WERI-Rb-1 (cell line): ENCODE measurements around the gene ZBTB20.

Experiments used
- DNase-seq: peaks from one replicate; pipeline ENCODE4 v3.0.0-alpha.2; 2020
- H3K27ac ChIP-seq: fragments of 250-450 bp; sonication (Bioruptor Pico); 2 replicates; pipeline ENCODE4 v1.5.1; 2020; ENCODE audit warnings: mild to moderate bottlenecking, moderate library complexity
- H3K27me3 ChIP-seq: fragments of 250-450 bp; sonication (Bioruptor Pico); 2 replicates; pipeline ENCODE4 v1.5.1; 2021; ENCODE audit warnings: mild to moderate bottlenecking, low read depth, moderate library complexity; ENCODE audit not compliant: insufficient read depth, severe bottlenecking
- H3K36me3 ChIP-seq: fragments of 250-450 bp; sonication (Bioruptor Pico); 2 replicates; pipeline ENCODE4 v1.5.1; 2020; ENCODE audit warnings: mild to moderate bottlenecking, moderate library complexity
- H3K4me3 ChIP-seq: 2 replicates; pipeline ENCODE4 v1.5.1; 2011; ENCODE audit warnings: low read depth, mild to moderate bottlenecking, control low read depth, low read length
- H3K9me3 ChIP-seq: fragments of 250-450 bp; sonication (Bioruptor Pico); 2 replicates; pipeline ENCODE4 v1.5.1; 2021; ENCODE audit warnings: mild to moderate bottlenecking, moderate library complexity; ENCODE audit not compliant: severe bottlenecking
- CTCF ChIP-seq: IDR thresholded peaks from 2 replicates; pipeline ENCODE4 v1.5.1; 2011; ENCODE audit warnings: low read depth, mild to moderate bottlenecking, control low read depth, inconsistent platforms, low read length

Gene ZBTB20

GRCh38 chr3:114494498-114494897 lies 652.6 kb downstream of the ZBTB20 start:
- TF ChIP-seq CTCF: no peak
- H3K36me3 ChIP-seq: no peaks in the 10 kb centered on the region
- no peak overlapping the region for H3K27ac ChIP-seq
- H3K4me3 ChIP-seq: no peak overlapping the region
- DNase-seq: no peak
- peaks cover 2% of the 10 kb centered on the region for H3K27me3 ChIP-seq
- H3K9me3 ChIP-seq: no peaks in the 10 kb centered on the region

GRCh38 chr3:114490829-114491228 lies 656.3 kb downstream of the ZBTB20 start:
- H3K36me3 ChIP-seq: no peaks in the 10 kb centered on the region
- peaks cover 2% of the 10 kb centered on the region for H3K27me3 ChIP-seq
- no peaks in the 10 kb centered on the region for H3K9me3 ChIP-seq
- TF ChIP-seq CTCF: no peak
- DNase-seq: no peak
- H3K4me3 ChIP-seq: no peak overlapping the region
- no peak overlapping the region for H3K27ac ChIP-seq

- no peak for TF ChIP-seq CTCF
Observed at GRCh38 chr3:114487502-114487901, 659.6 kb downstream of the ZBTB20 start.

GRCh38 chr3:114484919-114485318 lies 662.2 kb downstream of the ZBTB20 start:
- DNase-seq: no peak
- H3K9me3 ChIP-seq: no peaks in the 10 kb centered on the region
- no peak for TF ChIP-seq CTCF
- no peaks in the 10 kb centered on the region for H3K36me3 ChIP-seq
- H3K4me3 ChIP-seq: no peak overlapping the region
- no peaks in the 10 kb centered on the region for H3K27me3 ChIP-seq
- H3K27ac ChIP-seq: no peak overlapping the region

More at GRCh38 chr3:114487502-114487901, 659.6 kb downstream of the ZBTB20 start:
- Histone ChIP-seq H3K27ac (no peak overlapping the region), H3K27me3 (peaks cover 2% of the 10 kb centered on the region), H3K36me3 (no peaks in the 10 kb centered on the region), H3K4me3 (no peak overlapping the region), H3K9me3 (no peaks in the 10 kb centered on the region)
- no peak for DNase-seq

GRCh38 chr3:114481113-114481512 lies 666.0 kb downstream of the ZBTB20 start:
- TF ChIP-seq CTCF: no peak
- Histone ChIP-seq H3K4me3 (no peak overlapping the region), H3K9me3 (no peaks in the 10 kb centered on the region), H3K27me3 (no peaks in the 10 kb centered on the region), H3K36me3 (no peaks in the 10 kb centered on the region), H3K27ac (no peak overlapping the region)
- DNase-seq: no peak

GRCh38 chr3:114480442-114480841 lies 666.6 kb downstream of the ZBTB20 start:
- no peaks in the 10 kb centered on the region for H3K9me3 ChIP-seq
- no peak for DNase-seq
- H3K36me3 ChIP-seq: no peaks in the 10 kb centered on the region
- no peak overlapping the region for H3K4me3 ChIP-seq
- no peak overlapping the region for H3K27ac ChIP-seq
- TF ChIP-seq CTCF: no peak
- no peaks in the 10 kb centered on the region for H3K27me3 ChIP-seq
